SK-N-MC (cell line): ENCODE measurements around the gene ATPAF1.

Source experiments
- DNase-seq: peaks from one replicate; pipeline ENCODE4 v3.0.0-alpha.2; 2011; ENCODE audit warnings: low read depth, low spot score
- H3K27ac ChIP-seq: fragments of 200-600 bp; sonication (generic); 2 replicates; pipeline ENCODE4 v1.5.1; 2016; ENCODE audit warnings: mixed run types
- H3K36me3 ChIP-seq: fragments of 200-600 bp; sonication (generic); 2 replicates; pipeline ENCODE4 v1.6.1; 2017; ENCODE audit warnings: antibody characterized with exemption, low read length, mixed read lengths; ENCODE audit not compliant: insufficient read depth
- H3K4me3 ChIP-seq: fragments of 200-600 bp; sonication (generic); 2 replicates; pipeline ENCODE4 v1.5.1; 2016
- H3K9ac ChIP-seq: fragments of 200-600 bp; sonication (generic); 2 replicates; pipeline ENCODE4 v1.8.0; 2017; ENCODE audit warnings: mixed run types, mixed read lengths; ENCODE audit not compliant: insufficient read length
- H3K9me3 ChIP-seq: fragments of 200-600 bp; sonication (generic); 2 replicates; pipeline ENCODE4 v1.6.1; 2017; ENCODE audit warnings: low read depth, mild to moderate bottlenecking, antibody characterized with exemption, low read length, moderate library complexity, mixed read lengths
- EZH2 ChIP-seq: fragments of 200-600 bp; sonication (generic); IDR thresholded peaks from one replicate; pipeline ENCODE4 v1.6.1; 2017; ENCODE audit warnings: antibody characterized with exemption
- FOXP2 ChIP-seq: optimal IDR thresholded peaks from 2 replicates; pipeline ENCODE3; 2011; ENCODE audit warnings: mild to moderate bottlenecking, moderate library complexity; ENCODE audit not compliant: insufficient read depth; ENCODE audit errors: extremely low read length, control extremely low read depth
- POLR2AphosphoS5 ChIP-seq: IDR thresholded peaks from 2 replicates; pipeline ENCODE4 v1.6.1; 2012; ENCODE audit warnings: mild to moderate bottlenecking, low read depth, low read length, borderline replicate concordance

ATPAF1 gene

DNA sequence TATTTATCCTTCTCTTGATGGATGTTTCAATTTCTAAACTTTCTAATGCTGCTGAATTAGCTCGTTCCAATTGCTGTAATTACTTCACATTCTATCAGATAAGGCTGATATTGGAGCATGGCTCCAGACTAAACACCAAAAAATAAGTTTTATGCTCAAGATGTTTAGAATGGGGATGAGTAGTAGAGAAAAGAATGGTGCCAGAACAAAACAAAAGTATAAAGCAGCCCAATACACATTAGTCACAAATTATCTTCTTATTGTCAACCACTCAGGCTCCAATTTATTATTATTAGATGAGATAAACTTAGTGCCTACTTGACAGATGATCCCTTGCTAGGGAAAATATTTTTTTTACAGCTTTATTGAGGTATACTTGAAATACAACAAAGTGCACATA lies 21.8 kb downstream of the ATPAF1 start:
- Histone ChIP-seq H3K36me3 (peaks cover 45% of the 10 kb centered on the region), H3K9me3 (peaks cover 7% of the 10 kb centered on the region), H3K4me3 (no peak overlapping the region), H3K9ac (no peak overlapping the region), H3K27ac (no peak overlapping the region)
- no peak for DNase-seq
- TF ChIP-seq EZH2 (no peak), POLR2AphosphoS5 (no peak), FOXP2 (no peak)

DNA sequence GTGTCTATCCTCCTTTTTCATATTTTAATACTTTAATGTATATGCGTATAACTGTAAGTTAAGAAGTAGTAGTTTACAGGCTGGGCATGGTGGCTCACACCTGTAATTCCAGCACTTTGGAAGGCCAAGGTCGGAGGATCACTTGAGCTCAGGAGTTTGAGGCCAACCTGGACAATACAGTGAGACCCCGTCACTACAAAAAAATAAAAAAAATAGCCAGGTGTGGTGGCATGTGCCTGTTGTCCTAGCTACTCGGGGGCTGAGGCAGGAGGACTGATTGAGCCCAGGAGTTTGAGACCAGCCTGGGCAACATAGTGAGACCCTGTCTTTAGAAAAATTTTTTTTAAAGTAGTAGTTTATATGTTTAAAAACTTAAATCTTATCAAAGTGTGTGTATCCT lies 22.3 kb downstream of the ATPAF1 start:
- H3K9me3 ChIP-seq = peaks cover 7% of the 10 kb centered on the region
- H3K27ac ChIP-seq = no peak overlapping the region
- no peak for DNase-seq
- H3K9ac ChIP-seq = no peak overlapping the region
- H3K36me3 ChIP-seq = peaks cover 45% of the 10 kb centered on the region
- no peak for TF ChIP-seq EZH2
- no peak for TF ChIP-seq FOXP2
- no peak overlapping the region for H3K4me3 ChIP-seq

DNA sequence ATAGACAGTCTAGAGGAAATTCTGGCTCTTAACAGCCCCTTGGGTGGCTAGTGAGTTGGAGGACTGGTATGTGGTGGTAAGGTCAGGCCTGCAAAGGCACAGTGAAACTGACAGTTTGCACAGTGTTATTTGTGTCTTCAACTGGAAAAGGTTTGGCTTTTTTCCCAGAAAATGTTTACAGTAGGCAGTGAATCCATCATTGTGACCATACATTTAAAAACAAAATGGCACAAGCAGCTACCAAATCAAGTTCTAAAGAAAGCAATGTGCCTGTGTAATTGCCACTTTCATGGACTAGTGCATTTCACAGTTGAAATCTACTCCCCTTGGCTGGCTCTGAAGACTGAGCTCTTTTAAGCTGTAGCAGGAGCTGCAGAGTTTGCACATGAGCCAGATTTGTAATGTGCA lies 24.8 kb downstream of the ATPAF1 start:
- H3K36me3 ChIP-seq = peaks cover 21% of the 10 kb centered on the region
- H3K27ac ChIP-seq = peak overlapping the region; percentile 20; the same call in 1 of the 2 replicates
- DNase-seq = no peak
- no peak overlapping the region for H3K9ac ChIP-seq
- TF ChIP-seq EZH2 (no peak), POLR2AphosphoS5 (no peak), FOXP2 (no peak)
- H3K4me3 ChIP-seq = no peak overlapping the region
- no peaks in the 10 kb centered on the region for H3K9me3 ChIP-seq

- no peak for TF ChIP-seq FOXP2
- Histone ChIP-seq H3K4me3 (no peak overlapping the region), H3K36me3 (peaks cover 11% of the 10 kb centered on the region), H3K27ac (no peak overlapping the region), H3K9me3 (no peaks in the 10 kb centered on the region), H3K9ac (no peak overlapping the region)
- no peak for DNase-seq
These were observed 26.0 kb downstream of the ATPAF1 start for GRCh38 chr1:46642115-46642680.

DNA sequence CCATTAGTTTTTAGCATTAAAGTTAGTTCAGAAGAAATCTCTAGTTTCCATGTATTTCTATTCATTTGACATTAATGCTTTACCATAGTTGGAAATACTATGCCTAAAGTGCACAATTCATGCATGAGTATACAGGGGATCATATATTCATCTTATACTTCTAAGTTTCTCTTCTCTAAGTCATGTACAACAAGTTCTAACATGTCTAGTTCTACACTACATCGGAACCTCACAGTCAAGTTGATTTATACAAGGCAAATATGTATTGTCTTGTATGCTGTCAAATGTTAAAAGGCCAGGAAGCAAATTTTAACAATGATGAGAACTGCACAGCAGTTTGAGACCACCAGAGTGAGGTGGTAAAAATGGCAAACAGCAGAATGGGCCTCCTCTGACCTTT lies 28.6 kb downstream of the ATPAF1 start:
- Histone ChIP-seq H3K27ac (no peak overlapping the region), H3K4me3 (no peak overlapping the region), H3K36me3 (peaks cover 16% of the 10 kb centered on the region; the same call in 1 of the 2 replicates), H3K9me3 (no peaks in the 10 kb centered on the region), H3K9ac (no peak overlapping the region)
- no peak for DNase-seq
- TF ChIP-seq POLR2AphosphoS5 (no peak), FOXP2 (no peak), EZH2 (no peak)

- H3K27ac ChIP-seq = no peak overlapping the region
- H3K36me3 ChIP-seq = peaks cover 16% of the 10 kb centered on the region; the same call in 1 of the 2 replicates
- no peak overlapping the region for H3K4me3 ChIP-seq
- no peak for DNase-seq
- TF ChIP-seq POLR2AphosphoS5 = no peak
- TF ChIP-seq EZH2 = no peak
- no peak for TF ChIP-seq FOXP2
- no peak overlapping the region for H3K9ac ChIP-seq
- no peaks in the 10 kb centered on the region for H3K9me3 ChIP-seq
These were observed 29.2 kb downstream of the ATPAF1 start for GRCh38 chr1:46638921-46639320.

GRCh38 chr1:46637444-46638083 lies 30.6 kb downstream of the ATPAF1 start:
- Histone ChIP-seq H3K9ac (no peak overlapping the region), H3K9me3 (no peaks in the 10 kb centered on the region), H3K4me3 (no peak overlapping the region), H3K36me3 (peaks cover 12% of the 10 kb centered on the region), H3K27ac (no peak overlapping the region)
- no peak for DNase-seq
- TF ChIP-seq EZH2 = no peak

GRCh38 chr1:46635205-46635604 lies 33.0 kb downstream of the ATPAF1 start:
- no peak for DNase-seq
- Histone ChIP-seq H3K9me3 (no peaks in the 10 kb centered on the region), H3K9ac (no peak overlapping the region), H3K36me3 (peaks cover 21% of the 10 kb centered on the region), H3K4me3 (no peak overlapping the region), H3K27ac (no peak overlapping the region)
- TF ChIP-seq FOXP2 (no peak), POLR2AphosphoS5 (no peak), EZH2 (no peak)

GRCh38 chr1:46630719-46631118 lies 37.4 kb downstream of the ATPAF1 start:
- TF ChIP-seq FOXP2 = no peak
- TF ChIP-seq POLR2AphosphoS5 = no peak
- no peak for TF ChIP-seq EZH2
- no peak for DNase-seq
- Histone ChIP-seq H3K36me3 (peaks cover 20% of the 10 kb centered on the region), H3K4me3 (no peak overlapping the region), H3K9ac (no peak overlapping the region), H3K9me3 (no peaks in the 10 kb centered on the region), H3K27ac (no peak overlapping the region)
